ENCODE data around the gene ENTPD2. TPM values are rescaled to one million over a fixed set of nuclear protein-coding genes. Genes with fewer than 3 reads are reported as not detected.

The ENTPD2 gene
- 0.09 TPM in 1 of 2 replicates, not detected in the other for total RNA-seq (ENCODE audit: low replicate concordance)

DNA sequence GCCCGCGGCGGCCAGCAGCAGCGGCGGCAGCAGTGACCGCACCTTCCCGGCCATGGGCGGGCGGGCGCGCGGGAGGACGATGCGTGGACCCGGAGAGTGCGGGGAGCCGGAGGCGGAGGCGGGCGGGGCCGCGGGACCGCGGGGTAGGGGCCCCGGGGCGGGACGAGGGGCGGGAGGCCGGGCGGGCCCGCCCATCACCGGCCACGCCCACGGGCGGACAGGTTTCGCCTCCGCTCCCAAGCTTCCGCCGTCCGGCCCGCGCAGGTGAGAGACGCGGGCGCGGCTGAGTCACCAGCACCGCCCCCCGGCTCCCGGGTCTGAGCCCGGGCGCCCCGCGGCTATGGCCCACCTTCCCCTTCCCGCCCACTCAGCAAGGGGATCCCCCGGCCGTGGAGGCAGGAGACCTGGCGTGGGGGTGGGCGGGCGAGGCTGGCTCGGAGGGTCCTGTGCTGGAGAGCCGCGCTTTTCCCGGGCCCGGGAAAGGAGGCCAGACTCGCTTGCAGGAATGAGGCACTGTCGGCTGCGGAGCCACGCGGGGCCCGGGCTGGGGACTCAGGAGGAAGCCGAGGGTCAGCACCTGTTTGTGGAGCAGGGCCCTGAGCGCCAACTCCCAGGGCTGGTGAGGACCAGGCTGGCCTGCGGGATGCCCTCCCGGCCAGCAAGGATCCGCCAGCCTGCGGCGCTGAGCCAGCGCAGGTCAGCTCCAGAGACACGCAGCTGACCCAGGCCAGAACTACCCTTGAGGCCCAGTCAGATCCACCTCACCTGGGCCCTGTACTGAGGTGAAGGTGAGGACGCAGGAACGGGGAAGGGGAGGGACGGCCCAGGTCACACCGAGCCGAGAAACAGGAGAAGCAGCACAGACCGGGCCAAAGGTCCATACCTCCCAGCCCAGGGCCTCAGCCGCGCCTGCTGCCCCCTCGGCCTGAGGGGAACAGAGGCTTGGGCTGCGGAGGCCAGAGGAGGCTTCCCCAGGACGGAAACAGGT, at the start of gene ENTPD2:
Gene ENTPD2 (minus strand): TSS at position 118 of the 988 bp plus-strand sequence. CDS start 64 bp downstream, at position 54.
- H3K4me3 ChIP-seq (ENCODE audit: low read depth, low read length) = no peak within 1 kb of the TSS
- DNase-seq (ENCODE audit: low read depth) = no peak
- TF ChIP-seq, protein P1, sequence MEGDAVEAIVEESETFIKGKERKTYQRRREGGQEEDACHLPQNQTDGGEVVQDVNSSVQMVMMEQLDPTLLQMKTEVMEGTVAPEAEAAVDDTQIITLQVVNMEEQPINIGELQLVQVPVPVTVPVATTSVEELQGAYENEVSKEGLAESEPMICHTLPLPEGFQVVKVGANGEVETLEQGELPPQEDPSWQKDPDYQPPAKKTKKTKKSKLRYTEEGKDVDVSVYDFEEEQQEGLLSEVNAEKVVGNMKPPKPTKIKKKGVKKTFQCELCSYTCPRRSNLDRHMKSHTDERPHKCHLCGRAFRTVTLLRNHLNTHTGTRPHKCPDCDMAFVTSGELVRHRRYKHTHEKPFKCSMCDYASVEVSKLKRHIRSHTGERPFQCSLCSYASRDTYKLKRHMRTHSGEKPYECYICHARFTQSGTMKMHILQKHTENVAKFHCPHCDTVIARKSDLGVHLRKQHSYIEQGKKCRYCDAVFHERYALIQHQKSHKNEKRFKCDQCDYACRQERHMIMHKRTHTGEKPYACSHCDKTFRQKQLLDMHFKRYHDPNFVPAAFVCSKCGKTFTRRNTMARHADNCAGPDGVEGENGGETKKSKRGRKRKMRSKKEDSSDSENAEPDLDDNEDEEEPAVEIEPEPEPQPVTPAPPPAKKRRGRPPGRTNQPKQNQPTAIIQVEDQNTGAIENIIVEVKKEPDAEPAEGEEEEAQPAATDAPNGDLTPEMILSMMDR (IDR thresholded peaks at IDR 0.05; ENCODE audit: insufficient read depth, low read length) = no peak

DNA sequence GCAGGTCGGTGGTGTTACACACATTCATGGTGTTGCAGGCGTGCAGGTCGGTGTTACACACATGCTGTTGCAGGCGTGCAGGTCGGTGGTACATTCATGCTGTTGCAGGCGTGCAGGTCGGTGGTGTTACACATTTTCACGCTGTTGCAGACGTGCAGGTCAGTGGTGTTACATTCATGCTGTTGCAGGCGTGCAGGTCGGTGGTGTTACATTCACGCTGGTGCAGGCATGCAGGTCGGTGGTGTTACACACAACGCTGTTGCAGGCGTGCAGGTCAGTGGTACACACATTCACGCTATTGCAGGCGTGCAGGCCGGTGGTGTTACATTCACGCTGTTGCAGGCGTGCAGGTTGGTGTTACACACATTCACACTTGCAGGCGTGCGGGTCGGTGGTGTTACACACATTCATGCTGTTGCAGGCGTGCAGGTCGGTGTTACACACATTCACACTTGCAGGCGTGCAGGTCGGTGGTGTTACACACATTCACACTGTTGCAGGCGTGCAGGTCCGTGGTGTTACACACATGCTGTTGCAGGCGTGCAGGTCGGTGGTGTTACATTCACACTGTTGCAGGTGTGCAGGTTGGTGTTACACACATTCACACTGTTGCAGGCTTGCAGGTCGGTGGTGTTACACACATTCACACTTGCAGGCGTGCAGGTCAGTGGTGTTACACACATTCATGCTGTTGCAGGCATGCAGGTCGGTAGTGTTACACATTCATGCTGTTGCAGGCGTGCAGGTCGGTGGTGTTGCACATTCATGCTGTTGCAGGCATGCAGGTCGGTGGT, 49.5 kb upstream of the ENTPD2 start:
- TF ChIP-seq, protein P1 (IDR thresholded peaks at IDR 0.05; ENCODE audit: insufficient read depth, low read length) = no peak
- no peak for DNase-seq (ENCODE audit: low read depth)
- H3K4me3 ChIP-seq (ENCODE audit: low read depth, low read length) = no peak overlapping the region

DNA sequence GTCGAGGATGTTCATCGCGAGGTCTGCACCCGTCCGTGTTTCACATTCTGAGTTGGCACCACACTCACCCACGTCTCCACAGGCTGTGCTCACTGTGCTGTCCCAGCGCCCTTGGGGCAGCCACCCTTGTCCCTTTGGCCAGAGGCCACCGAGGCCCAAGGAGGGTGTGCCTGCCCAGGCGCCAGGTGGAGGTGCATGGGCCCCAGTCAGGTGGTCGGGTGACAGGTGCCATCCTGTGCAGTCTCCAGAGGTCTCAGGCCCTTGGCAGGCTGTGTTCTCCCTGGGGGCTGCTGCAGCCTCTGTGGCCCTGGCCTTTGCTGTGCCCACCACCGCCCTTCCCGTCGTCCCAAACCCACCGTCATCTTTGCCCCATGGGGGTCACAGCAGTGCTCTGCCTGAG, 45.4 kb upstream of the ENTPD2 start:
- no peak for DNase-seq (ENCODE audit: low read depth)
- H3K4me3 ChIP-seq (ENCODE audit: low read depth, low read length) = no peak overlapping the region
- TF ChIP-seq, protein P1 (IDR thresholded peaks at IDR 0.05; ENCODE audit: insufficient read depth, low read length) = no peak

DNA sequence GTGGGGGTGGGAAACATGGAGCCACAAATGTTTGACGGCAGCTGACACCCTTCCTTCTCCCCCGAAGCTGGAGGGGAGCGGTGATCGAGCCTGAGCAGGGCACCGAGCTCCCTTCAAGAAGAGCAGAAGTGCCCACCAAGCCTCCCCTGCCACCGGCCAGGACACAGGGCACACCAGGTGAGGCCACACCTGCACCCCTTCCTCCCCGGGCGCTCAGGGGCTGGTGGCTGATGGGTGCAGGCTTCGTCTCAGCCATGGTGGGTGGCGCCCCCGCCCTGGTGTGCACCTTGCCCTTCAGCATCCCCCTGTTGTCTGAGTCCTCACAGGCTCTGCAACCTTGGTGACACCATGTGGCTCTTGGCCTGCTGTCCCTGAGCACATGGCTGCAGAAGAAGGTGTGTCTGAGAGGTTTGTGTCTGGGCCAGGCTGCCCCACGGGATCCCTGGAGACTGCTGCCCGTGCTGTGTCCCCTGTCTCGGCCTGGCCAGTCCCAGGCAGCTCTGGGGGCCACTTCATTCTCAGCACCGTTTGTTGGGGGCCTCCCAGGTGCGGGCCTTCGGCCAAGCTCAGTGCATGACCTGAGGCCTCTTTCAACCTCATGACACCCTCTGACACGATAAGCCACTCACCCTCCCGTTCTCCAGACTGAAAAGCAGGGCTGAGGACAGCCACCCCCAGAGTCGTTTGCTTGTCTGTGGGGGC, 44.1 kb upstream of the ENTPD2 start:
- no peak for DNase-seq (ENCODE audit: low read depth)
- no peak overlapping the region for H3K4me3 ChIP-seq (ENCODE audit: low read depth, low read length)
- TF ChIP-seq, protein P1 (IDR thresholded peaks at IDR 0.05; ENCODE audit: insufficient read depth, low read length) = no peak

DNA sequence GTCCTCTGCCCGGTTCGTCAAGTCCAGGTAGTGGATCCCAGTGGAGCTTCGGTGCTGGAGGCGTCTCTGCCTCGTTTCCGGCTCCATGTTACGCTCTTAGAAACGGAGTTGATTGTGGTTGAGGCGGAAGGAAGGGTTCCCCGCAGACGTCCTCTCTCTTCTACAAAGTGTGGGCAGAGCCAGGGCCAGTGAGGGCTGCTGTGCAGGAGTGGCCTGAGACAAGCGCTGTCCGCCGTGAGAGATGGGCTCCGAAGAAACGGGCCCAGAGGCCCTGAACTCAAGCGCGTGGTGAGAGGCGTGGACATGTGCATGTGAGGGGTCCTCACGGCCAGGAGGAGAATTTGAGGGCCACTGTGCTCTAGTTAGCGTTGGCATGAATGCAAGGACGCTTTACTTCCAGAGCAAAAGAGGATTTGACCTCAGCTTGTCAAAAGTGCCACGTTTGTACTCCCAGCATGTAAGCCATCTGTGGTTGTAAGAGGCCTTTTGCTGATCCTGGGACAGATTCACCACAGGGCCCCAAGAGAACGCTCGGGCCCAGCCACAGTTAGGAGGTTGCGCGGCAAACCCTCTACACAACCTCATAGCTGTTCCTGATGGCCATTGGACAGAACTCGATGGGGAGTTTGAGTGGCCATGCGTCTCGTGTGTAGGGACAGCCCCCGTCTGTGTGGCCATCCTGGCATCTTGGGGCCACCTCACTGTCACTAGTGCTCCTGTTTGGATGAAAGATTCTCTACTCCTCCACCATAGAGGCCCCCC, 43.1 kb upstream of the ENTPD2 start:
- DNase-seq (ENCODE audit: low read depth) = no peak
- no peak overlapping the region for H3K4me3 ChIP-seq (ENCODE audit: low read depth, low read length)
- TF ChIP-seq, protein P1 (IDR thresholded peaks at IDR 0.05; ENCODE audit: insufficient read depth, low read length) = no peak

Measured in fibroblast of the aortic adventitia (primary cell).